SK-N-SH treated with all-trans-retinoic acid at 6 μM for 48 hours (cell line): Measurements from ENCODE around the gene TLCD2.

Source experiments
- ARNTL ChIP-seq: fragments of 450-650 bp; formaldehyde crosslinking; IDR thresholded peaks from 2 replicates; pipeline ENCODE4 v1.5.0; 2020; ENCODE audit warnings: low read depth, mild to moderate bottlenecking, moderate library complexity, borderline replicate concordance
- POU6F1 ChIP-seq: fragments of 250-450 bp; sonication (Bioruptor Pico); IDR thresholded peaks from 2 replicates; pipeline ENCODE4 v1.8.0; 2021; ENCODE audit warnings: low read depth, mild to moderate bottlenecking, moderate library complexity, borderline replicate concordance
- ZC3H10 ChIP-seq: fragments of 250-450 bp; sonication (Bioruptor Pico); IDR thresholded peaks from 2 replicates; pipeline ENCODE4 v1.5.1; 2021; ENCODE audit warnings: mild to moderate bottlenecking, moderate library complexity

- TF ChIP-seq ZC3H10 (CRISPR knock-in tag) = no peak
- no peak for TF ChIP-seq ARNTL
- no peak for TF ChIP-seq POU6F1
Measured at GRCh38 chr17:1720856-1721386, 10.7 kb upstream of the TLCD2 start.
